SIG-M5 (cell line): ENCODE results near the gene LIMS1.
"Not testable (repeated sequence)": the region's sequence is repeated elsewhere in the genome, so short reads cannot be mapped to it uniquely, and the experiment has no call there.

ENCODE experiments used
- DNase-seq: peaks from one replicate; lab custom pipeline; 2025; lab: John Stamatoyannopoulos, UW

LIMS1 gene

GRCh38 chr2:108533832-108534583, at the start of gene LIMS1:
LIMS1 (plus strand) TSS chr2:108534470; CDS start chr2:108534563, 93 bp downstream.
- DNase-seq, result no peak

- DNase-seq, result no peak
Observed at GRCh38 chr2:108485253-108485652, 49.0 kb upstream of the LIMS1 start.

- no peak for DNase-seq
Observed at GRCh38 chr2:108490506-108491122, 43.7 kb upstream of the LIMS1 start.

- DNase-seq, result no peak
Observed at GRCh38 chr2:108491848-108492247, 42.4 kb upstream of the LIMS1 start.

GRCh38 chr2:108492364-108492763, 41.9 kb upstream of the LIMS1 start:
- no peak for DNase-seq

- DNase-seq, result not testable (repeated sequence)
Observed at GRCh38 chr2:108496167-108496566, 38.1 kb upstream of the LIMS1 start.

- not testable (repeated sequence) for DNase-seq
Observed at GRCh38 chr2:108507620-108508019, 26.6 kb upstream of the LIMS1 start.

- DNase-seq, result not testable (repeated sequence)
Observed at GRCh38 chr2:108512431-108512830, 21.8 kb upstream of the LIMS1 start.

GRCh38 chr2:108514478-108514877, 19.8 kb upstream of the LIMS1 start:
- not testable (repeated sequence) for DNase-seq

- not testable (repeated sequence) for DNase-seq
Observed at GRCh38 chr2:108524688-108525087, 9.6 kb upstream of the LIMS1 start.

- not testable (repeated sequence) for DNase-seq
Observed at GRCh38 chr2:108525258-108525657, 9.0 kb upstream of the LIMS1 start.

- no peak for DNase-seq
Observed at GRCh38 chr2:108531674-108532055, 2.6 kb upstream of the LIMS1 start.

- DNase-seq, result no peak
Observed at GRCh38 chr2:108534584-108535356, 500 bp downstream of the LIMS1 start.

- DNase-seq, result no peak
Observed at GRCh38 chr2:108535357-108535631, 1.0 kb downstream of the LIMS1 start.

GRCh38 chr2:108536133-108536780, 2.0 kb downstream of the LIMS1 start:
- DNase-seq, result no peak

- DNase-seq, result no peak
Observed at GRCh38 chr2:108536911-108537310, 2.6 kb downstream of the LIMS1 start.

- DNase-seq, result no peak
Observed at GRCh38 chr2:108538000-108538625, 3.8 kb downstream of the LIMS1 start.

- no peak for DNase-seq
Observed at GRCh38 chr2:108541451-108541850, 7.2 kb downstream of the LIMS1 start.

GRCh38 chr2:108542071-108542470, 7.8 kb downstream of the LIMS1 start:
- no peak for DNase-seq

- DNase-seq, result no peak
Observed at GRCh38 chr2:108547606-108548005, 13.3 kb downstream of the LIMS1 start.

GRCh38 chr2:108548208-108549003, 14.1 kb downstream of the LIMS1 start:
- no peak for DNase-seq
